Right hindlimb (tissue), 1 donor: ENCODE data around the gene RNU6-1.

Experiments
- DNase-seq: peaks from one replicate; pipeline ENCODE4 v3.0.0-alpha.2; 2018

The RNU6-1 gene

GRCh38 chr15:67832897-67833709 is 6.7 kb downstream of the RNU6-1 start:
- DNase-seq, result no peak

GRCh38 chr15:67832031-67832551 is 7.8 kb downstream of the RNU6-1 start:
- no peak for DNase-seq

- DNase-seq, result no peak
Measured at GRCh38 chr15:67831363-67831762, 8.5 kb downstream of the RNU6-1 start.

GRCh38 chr15:67829647-67830504 is 10.0 kb downstream of the RNU6-1 start:
- DNase-seq, result no peak

GRCh38 chr15:67828969-67829646 is 10.7 kb downstream of the RNU6-1 start:
- no peak for DNase-seq

- DNase-seq, result no peak
Measured at GRCh38 chr15:67828278-67828968, 11.4 kb downstream of the RNU6-1 start.

- DNase-seq, result no peak
Measured at GRCh38 chr15:67827562-67828277, 12.1 kb downstream of the RNU6-1 start.

- DNase-seq, result no peak
Measured at GRCh38 chr15:67826717-67827561, 12.9 kb downstream of the RNU6-1 start.

- no peak for DNase-seq
Measured at GRCh38 chr15:67825881-67826716, 13.7 kb downstream of the RNU6-1 start.

GRCh38 chr15:67824976-67825880 is 14.6 kb downstream of the RNU6-1 start, which contains the start of gene SKOR1:
SKOR1 (plus strand) TSS chr15:67825509; CDS start chr15:67825603, 94 bp downstream.
- DNase-seq, result peak; percentile 53

GRCh38 chr15:67824197-67824968 is 15.5 kb downstream of the RNU6-1 start:
- no peak for DNase-seq

- no peak for DNase-seq
Measured at GRCh38 chr15:67823314-67824196, 16.3 kb downstream of the RNU6-1 start.

GRCh38 chr15:67822537-67823313 is 17.1 kb downstream of the RNU6-1 start:
- DNase-seq, result no peak

GRCh38 chr15:67821784-67822440 is 17.9 kb downstream of the RNU6-1 start:
- DNase-seq, result no peak
